A673 (cell line): Measurements from ENCODE around the gene EDEM1. TPM values are rescaled to one million over a fixed set of nuclear protein-coding genes. Genes with fewer than 3 reads are reported as not detected.
"Not testable (repeated sequence)": the region's sequence is repeated elsewhere in the genome, so short reads cannot be mapped to it uniquely, and the experiment has no call there.

Experiments used
- BruUV-seq: library from RNA; stranded (reverse); fragments of 400-500 nt; replicated peaks from 2 replicates; lab custom pipeline; 2021; lab: Mats Ljungman, UMichigan
- CTCF ChIA-PET: fragments of 300-600 bp; sonication (Branson Sonifier 250); formaldehyde crosslinking; loops from one replicate; lab custom pipeline; 2022; ENCODE audit warnings: antibody characterized with exemption; lab: Charles Lee
- POLR2A ChIA-PET: fragments of 300-600 bp; sonication (Branson Sonifier 250); formaldehyde crosslinking; loops from one replicate; lab custom pipeline; 2022; ENCODE audit warnings: antibody characterized with exemption; ENCODE audit not compliant: low non-redundant PET; lab: Charles Lee
- DNase-seq: peaks from one replicate; pipeline ENCODE4 v3.0.0-alpha.2; 2015; ENCODE audit warnings: low spot score
- H3K27ac ChIP-seq: fragments of 200-600 bp; sonication (generic); 2 replicates; pipeline ENCODE4 v1.5.1; 2016; ENCODE audit warnings: mixed run types, low read depth, mild to moderate bottlenecking, mixed read lengths, antibody characterized with exemption, low read length; ENCODE audit not compliant: poor library complexity, severe bottlenecking
- H3K27me3 ChIP-seq: fragments of 200-600 bp; sonication (generic); replicated peaks from 2 replicates; pipeline ENCODE4 v1.6.1; 2017; ENCODE audit warnings: mixed run types, low read depth, mild to moderate bottlenecking, mixed read lengths, antibody characterized with exemption, low read length; ENCODE audit not compliant: insufficient read depth, poor library complexity
- H3K36me3 ChIP-seq: fragments of 200-600 bp; sonication (generic); 2 replicates; pipeline ENCODE4 v1.6.1; 2016; ENCODE audit warnings: mixed run types, mild to moderate bottlenecking, mixed read lengths, antibody characterized with exemption, low read length; ENCODE audit not compliant: insufficient read depth, poor library complexity, severe bottlenecking
- H3K4me1 ChIP-seq: fragments of 200-600 bp; sonication (generic); 2 replicates; pipeline ENCODE4 v1.6.1; 2017; ENCODE audit warnings: mixed run types, mild to moderate bottlenecking, mixed read lengths, antibody characterized with exemption, low read length; ENCODE audit not compliant: insufficient read depth, poor library complexity, severe bottlenecking
- H3K4me3 ChIP-seq: fragments of 200-600 bp; sonication (generic); 2 replicates; pipeline ENCODE4 v1.5.1; 2016; ENCODE audit warnings: low read depth, mixed run types, mild to moderate bottlenecking, mixed read lengths, low read length; ENCODE audit not compliant: poor library complexity, severe bottlenecking
- H3K9me3 ChIP-seq: fragments of 200-600 bp; sonication (generic); 2 replicates; pipeline ENCODE4 v1.6.1; 2016; ENCODE audit warnings: mixed run types, low read depth, mild to moderate bottlenecking, mixed read lengths, antibody characterized with exemption, low read length; ENCODE audit not compliant: poor library complexity, severe bottlenecking
- CTCF ChIP-seq: fragments of 300-800, 200-600 bp; sonication (generic); conservative IDR thresholded peaks from 2 replicates; pipeline ENCODE4 v1.5.1; 2017; ENCODE audit warnings: low read depth, mild to moderate bottlenecking, antibody characterized with exemption, low read length, moderate library complexity, mixed read lengths
- EZH2 ChIP-seq: fragments of 200-600 bp; sonication (generic); IDR thresholded peaks from 2 replicates; pipeline ENCODE4 v1.6.1; 2017; ENCODE audit warnings: borderline replicate concordance, low read depth, mild to moderate bottlenecking, mixed read lengths, antibody characterized with exemption, low read length; ENCODE audit not compliant: poor library complexity, severe bottlenecking
- intact Hi-C: fragments of 100-400 bp; cut with micrococcal nuclease; formaldehyde crosslinking; loops from one replicate; pipeline ENCODE4 v1.10.0; 2022; ENCODE audit not compliant: unreplicated experiment
- total RNA-seq: library from RNA; stranded (reverse); gene quantifications from 2 replicates; pipeline ENCODE4 v1.2.3, GENCODE V29; 2021

The EDEM1 gene
- total RNA-seq, 1 experiment from 2014 or later, result 32.1 TPM

GRCh38 chr3:5144316-5144994, 43.1 kb upstream of the EDEM1 start:
- Histone ChIP-seq H3K27me3 (no peaks in the 10 kb centered on the region), H3K27ac (no peak overlapping the region), H3K4me1 (no peaks in the 10 kb centered on the region), H3K9me3 (no peaks in the 10 kb centered on the region), H3K4me3 (no peak overlapping the region), H3K36me3 (no peaks in the 10 kb centered on the region)
- no peak for DNase-seq
- no TSS peak for BruUV-seq
- TF ChIP-seq EZH2, result no peak
- ChIA-PET POLR2A (no interaction called here), CTCF (interaction anchor here (0.6 kb wide), 1 partner anchor 16 kb away, joined by 5 read pairs; no protein-coding TSS in a partner anchor)
- intact Hi-C loops, result no loop called here

- intact Hi-C loops, result no loop called here
- ChIA-PET CTCF (interaction anchor here (0.6 kb wide), 1 partner anchor 17 kb away, joined by 5 read pairs; no protein-coding TSS in a partner anchor), POLR2A (no interaction called here)
- no TSS peak for BruUV-seq
- Histone ChIP-seq H3K36me3 (no peaks in the 10 kb centered on the region), H3K9me3 (no peaks in the 10 kb centered on the region), H3K27me3 (no peaks in the 10 kb centered on the region), H3K4me1 (no peaks in the 10 kb centered on the region), H3K4me3 (no peak overlapping the region), H3K27ac (no peak overlapping the region)
- no peak for DNase-seq
- no peak for TF ChIP-seq EZH2
- TF ChIP-seq CTCF, result no peak
Observed at GRCh38 chr3:5145120-5145519, 42.4 kb upstream of the EDEM1 start.

DNA sequence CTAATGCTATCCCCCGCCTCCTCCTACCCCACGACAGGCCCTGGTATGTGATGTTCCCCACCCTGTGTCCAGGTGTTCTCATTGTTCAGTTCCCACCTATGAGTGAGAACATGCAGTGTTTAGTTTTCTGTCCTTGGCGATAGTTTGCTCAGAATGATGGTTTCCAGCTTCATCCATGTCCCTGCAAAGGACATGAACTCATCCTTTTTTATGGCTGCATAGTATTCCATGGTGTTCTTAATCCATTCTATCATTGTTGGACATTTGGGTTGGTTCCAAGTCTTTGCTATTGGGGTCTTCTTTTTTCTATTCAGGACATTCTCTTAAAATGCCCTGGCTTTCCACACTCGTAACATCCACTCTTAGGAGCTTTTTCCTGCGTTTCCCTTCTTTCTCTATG, 40.4 kb upstream of the EDEM1 start:
- H3K27ac ChIP-seq, H3K9me3 ChIP-seq, H3K27me3 ChIP-seq, H3K4me3 ChIP-seq, BruUV-seq, DNase-seq, H3K36me3 ChIP-seq, intact Hi-C loops, H3K4me1 ChIP-seq, POLR2A ChIA-PET, CTCF ChIA-PET: not testable (repeated sequence)

- H3K36me3 ChIP-seq, result no peaks in the 10 kb centered on the region
- POLR2A ChIA-PET, result no interaction called here
- H3K27ac ChIP-seq, result no peak overlapping the region
- H3K27me3 ChIP-seq, result no peaks in the 10 kb centered on the region
- DNase-seq, result no peak
- no peaks in the 10 kb centered on the region for H3K9me3 ChIP-seq
- CTCF ChIA-PET, result no interaction called here
- H3K4me1 ChIP-seq, result no peaks in the 10 kb centered on the region
- intact Hi-C loops, result no loop called here
- H3K4me3 ChIP-seq, result no peak overlapping the region
- BruUV-seq, result no TSS peak
- TF ChIP-seq CTCF, result no peak
- TF ChIP-seq EZH2, result no peak
Observed at GRCh38 chr3:5149306-5149880, 38.1 kb upstream of the EDEM1 start.
